NCI-H446 (cell line): ENCODE data around the gene GRID1.

Experiments used
- DNase-seq, 2 experiments: peaks; one replicate each; lab custom pipeline; 2025; lab: John Stamatoyannopoulos, UW

Gene GRID1

DNA sequence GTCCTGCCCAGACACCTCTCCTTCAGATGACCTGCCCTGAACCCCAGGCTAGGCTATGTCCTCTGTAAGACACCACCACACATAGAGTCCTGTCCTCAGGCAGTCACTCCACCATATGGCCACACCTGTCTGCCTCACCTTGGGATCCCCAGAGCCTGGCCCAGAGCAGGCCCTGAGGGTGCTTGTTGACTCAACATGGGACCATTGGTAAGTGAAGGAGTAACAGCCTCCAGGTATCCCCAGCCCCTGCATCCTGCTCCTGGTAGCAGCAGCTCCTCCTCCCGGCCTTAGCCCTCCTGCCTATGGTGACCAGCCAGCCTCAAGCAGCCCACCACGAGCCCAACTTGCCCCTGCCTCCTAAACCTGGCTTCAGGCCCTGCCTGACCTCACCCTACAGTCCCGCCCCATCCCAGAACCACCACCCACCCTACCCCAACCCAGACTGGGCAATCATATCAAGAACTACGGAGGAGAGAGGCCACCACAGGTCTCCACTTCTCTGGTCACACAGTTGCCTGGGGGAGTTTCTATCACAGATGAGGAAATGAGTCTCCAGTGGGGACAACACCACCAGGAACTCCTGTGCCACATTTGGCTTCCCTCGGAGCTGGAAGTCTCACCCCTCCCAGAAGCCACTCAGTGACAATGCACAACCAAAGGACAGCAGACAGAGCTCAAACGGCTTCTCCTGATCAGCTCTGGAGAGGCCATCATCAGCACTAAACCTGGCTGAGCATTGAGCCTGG is 136.6 kb downstream of the GRID1 start:
- DNase-seq = no peak

- no peak for DNase-seq
These were observed 137.2 kb downstream of the GRID1 start for GRCh38 chr10:86229376-86229775.

- DNase-seq = no peak
These were observed 138.9 kb downstream of the GRID1 start for GRCh38 chr10:86227501-86228258.

DNA sequence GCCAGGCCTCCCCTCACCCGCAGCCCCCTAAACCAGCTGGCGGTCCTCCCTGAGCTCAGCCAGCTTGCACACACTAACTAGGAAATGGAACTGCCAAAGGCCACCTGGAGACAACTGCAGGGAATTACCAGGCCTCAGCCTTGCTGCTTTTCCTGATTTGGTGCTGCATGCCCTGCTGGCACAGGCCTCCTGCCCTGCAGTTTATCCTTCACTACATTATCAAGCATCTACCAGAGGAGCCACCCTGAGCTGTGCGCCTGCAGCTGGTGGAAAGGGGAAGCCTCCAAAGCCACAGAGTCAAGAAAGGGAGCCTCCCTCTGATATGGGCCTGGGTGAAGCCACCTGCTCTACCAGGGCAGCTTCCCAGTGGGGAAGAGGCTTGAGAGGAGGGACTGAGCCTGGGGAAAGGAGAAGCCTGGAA is 139.8 kb downstream of the GRID1 start:
- DNase-seq = peak in 1 of 2 experiments; percentile 44

GRCh38 chr10:86226016-86226415 is 140.6 kb downstream of the GRID1 start:
- no peak for DNase-seq

GRCh38 chr10:86225103-86225782 is 141.4 kb downstream of the GRID1 start:
- DNase-seq = no peak

DNA sequence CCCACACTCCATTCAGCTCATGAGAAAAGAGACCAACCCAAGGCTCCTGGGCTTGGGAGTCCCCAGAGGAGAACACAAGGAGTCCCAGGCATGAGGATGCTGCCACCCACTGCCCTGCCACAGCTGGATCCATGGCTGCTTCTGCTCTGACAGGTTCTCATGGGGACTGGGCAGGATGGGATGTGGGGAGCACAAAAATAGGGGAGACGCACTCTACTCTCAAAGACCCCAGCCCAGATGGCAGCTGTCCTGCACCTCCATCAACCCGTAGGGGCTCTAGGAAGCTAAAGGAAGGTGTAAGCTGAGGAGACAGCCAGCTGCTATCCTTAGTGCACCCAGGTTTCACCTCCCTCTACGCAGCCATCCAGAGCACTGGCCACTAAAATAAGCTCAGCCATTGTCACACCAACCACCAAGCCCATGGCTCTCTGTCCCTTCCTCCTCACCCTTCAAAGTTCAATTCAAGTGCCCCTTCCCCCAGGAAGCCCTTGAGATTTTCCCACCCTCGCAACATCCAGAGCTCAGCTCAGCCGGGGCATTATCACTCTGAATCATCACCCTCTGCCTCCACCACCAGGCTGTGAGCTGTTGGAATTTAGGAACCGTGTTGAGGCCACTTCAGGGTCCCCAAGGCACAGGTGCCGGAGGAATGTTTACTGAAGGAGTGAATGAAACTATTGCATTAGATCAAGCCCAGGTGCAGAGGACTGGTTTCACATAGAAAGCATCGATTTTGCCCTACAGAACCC is 142.1 kb downstream of the GRID1 start:
- no peak for DNase-seq

- no peak for DNase-seq
These were observed 143.3 kb downstream of the GRID1 start for GRCh38 chr10:86223256-86223655.

DNA sequence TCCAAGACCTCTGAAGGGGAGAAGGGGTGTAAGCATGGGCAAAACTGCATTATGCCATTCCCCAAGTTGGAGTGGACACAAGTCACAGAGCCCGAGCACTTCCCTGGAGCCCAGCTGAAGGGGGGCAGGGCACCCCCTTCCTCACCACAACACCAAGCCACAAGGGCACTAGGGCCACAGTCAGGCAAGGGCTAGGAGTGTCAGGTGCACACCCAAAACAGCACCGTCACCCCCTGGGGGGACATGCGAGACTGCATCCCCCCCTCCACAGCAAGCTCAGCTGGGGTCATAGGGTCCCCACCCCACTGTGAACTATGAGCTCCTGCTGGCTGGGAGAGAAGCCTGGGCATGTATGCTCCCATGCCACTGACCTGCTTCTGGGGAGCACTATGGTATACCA is 143.9 kb downstream of the GRID1 start:
- no peak for DNase-seq

GRCh38 chr10:86222336-86222650 is 144.3 kb downstream of the GRID1 start:
- no peak for DNase-seq

DNA sequence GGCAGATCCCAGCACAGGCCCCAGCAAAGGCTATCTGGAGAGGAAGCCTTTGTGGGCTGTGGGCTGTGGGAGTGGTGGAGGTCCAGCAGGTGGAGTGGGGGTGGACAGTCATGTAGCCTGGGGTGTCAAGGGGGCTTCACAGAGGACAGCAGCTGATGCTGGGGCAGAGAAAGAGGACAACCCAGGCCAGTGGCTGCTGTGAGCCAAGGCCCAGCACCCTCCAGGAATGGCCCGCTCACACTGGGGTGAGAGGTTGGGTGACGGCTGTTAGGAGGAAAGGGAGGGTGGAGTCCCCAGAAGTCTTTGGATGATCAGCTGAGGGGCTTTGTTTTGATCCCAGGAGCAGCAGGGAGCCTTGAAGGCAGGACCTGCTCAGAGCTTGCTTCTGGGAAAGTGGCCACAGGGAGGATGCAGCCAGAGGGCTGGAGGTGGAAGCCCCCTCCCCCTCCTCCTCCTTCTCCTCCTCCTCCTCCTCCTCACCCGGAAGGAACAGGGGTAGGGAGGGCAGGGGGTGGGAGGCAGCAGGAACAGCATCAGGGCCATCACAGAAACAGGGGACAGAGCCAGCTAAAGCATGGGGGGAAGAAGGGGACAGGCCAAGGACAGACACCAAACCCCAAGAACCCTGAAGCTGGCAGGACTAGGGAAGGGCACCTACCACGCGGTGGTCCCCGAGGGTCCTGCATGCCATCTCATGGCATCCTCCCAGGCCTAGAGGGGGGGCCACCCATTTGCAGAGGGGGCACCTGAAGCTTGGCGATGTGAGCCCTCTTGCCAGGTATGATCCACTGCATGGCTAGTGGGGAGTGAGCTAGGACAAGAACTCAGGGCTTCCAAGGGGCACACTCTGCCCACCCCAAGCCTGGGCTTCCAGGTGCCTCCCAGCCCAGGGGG is 144.9 kb downstream of the GRID1 start:
- no peak for DNase-seq

- DNase-seq = no peak
These were observed 146.0 kb downstream of the GRID1 start for GRCh38 chr10:86220626-86221025.

DNA sequence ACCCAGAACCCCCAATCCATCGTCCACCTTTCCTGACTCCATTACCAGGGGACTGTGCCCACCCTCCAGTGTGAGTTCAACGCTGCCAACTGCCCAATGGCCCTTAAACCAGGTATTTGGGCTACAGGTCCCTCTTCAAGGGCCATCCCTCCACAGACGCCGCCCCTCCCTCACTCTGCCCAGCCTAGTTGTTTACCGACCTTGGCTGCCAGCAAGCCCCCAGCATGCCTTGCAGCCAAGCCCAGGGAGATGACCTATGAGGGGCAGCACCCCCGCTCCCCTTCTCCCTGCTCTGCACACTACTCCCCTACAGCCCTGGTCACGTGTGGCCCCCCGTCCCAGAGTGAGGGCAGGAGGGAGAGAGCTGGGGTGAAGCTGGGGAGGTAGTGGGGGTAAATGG is 147.3 kb downstream of the GRID1 start:
- no peak for DNase-seq

GRCh38 chr10:86218842-86219241 is 147.8 kb downstream of the GRID1 start:
- no peak for DNase-seq

DNA sequence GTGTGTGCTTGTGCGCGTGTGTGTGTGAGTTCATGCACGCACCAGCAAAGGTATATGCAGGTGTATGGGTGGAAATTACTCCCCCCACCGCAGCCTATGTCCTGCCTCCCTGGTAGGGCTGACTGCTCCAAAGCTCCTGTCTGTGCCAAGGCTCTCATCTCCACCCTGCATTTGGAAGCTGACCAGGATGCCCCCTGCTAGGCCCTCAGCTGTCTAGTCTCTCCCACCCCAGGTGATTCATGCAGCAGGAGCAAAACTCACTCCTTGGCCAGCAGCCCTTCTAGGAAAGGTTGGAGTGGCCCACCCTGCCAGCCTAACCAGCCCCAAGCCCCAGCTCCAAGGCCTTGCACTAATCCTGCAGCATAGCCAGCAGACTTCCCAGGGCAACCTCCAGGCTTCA is 148.4 kb downstream of the GRID1 start:
- peak; percentile 66 to 79 for DNase-seq

DNA sequence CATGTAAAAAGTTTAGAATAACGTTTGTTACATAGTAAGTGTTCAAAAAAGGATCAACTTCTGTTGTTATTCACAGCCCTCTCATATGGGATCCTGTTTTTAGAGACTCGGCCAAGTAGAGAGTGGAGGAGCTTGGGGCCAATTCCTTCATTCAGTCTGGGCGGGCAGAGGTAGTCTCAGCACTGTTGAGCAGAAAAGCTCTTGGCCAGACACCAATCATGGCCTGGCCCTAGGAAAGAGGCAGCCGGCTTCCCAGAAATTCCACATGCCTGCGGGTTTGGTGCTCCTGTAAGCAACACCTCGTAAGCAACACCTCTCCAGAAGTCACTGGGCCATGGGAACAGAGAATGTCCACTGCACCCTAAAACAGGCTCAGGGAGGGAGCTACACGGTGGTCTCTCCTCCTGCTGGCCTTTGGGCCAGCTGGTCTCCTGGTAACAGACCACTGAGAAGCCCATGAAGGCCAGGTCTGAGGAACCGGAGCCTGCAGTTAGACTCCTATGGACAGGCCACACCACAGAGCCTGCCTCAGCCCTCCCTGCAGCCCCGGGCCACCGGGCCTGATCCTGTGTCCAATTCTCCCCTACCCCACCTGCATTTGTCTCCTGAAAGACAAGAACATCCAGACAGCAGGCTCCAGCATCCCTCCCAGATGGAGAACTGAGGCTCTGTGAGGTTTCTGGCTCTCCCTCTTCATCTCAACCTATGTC is 149.1 kb downstream of the GRID1 start:
- peak in 1 of 2 experiments; percentile 66 for DNase-seq

GRCh38 chr10:86216886-86217285 is 149.7 kb downstream of the GRID1 start:
- DNase-seq = no peak

DNA sequence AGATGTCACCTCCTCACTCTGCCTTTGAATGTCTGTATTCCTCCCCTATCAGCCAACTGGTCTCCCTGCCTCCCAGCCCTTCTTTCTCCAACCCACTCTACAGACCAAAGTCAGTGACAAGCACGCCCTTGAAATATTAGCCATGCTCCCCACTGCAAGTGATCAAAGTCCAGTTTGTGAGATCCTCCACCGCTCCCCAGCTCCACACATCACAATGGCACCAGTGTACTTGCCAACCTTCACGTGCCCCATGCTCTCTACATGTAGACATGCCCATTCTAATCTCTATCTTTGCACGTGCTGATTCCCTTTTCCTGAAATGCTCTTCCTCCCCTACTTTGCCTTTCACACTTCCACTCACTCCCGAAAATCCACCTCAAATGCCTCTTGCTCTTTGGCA is 150.9 kb downstream of the GRID1 start:
- DNase-seq = no peak

GRCh38 chr10:86215046-86215445 is 151.5 kb downstream of the GRID1 start:
- DNase-seq = no peak

GRCh38 chr10:86213148-86213547 is 153.4 kb downstream of the GRID1 start:
- DNase-seq = no peak

- DNase-seq = no peak
These were observed 154.2 kb downstream of the GRID1 start for GRCh38 chr10:86212391-86212700.
